GM21723 (cell line): Measurements from ENCODE around the gene RBM42.

ENCODE experiments used
- ATAC-seq: cut with Tn5 transposase; IDR thresholded peaks from one replicate; pipeline ENCODE4 v1.9.1; 2021; ENCODE audit warnings: mild to moderate bottlenecking, moderate library complexity; ENCODE audit not compliant: unreplicated experiment

Gene RBM42

GRCh38 chr19:35619290-35619923, 9.4 kb upstream of the RBM42 start:
- ATAC-seq, result no peak

- ATAC-seq, result no peak
These were observed 8.8 kb upstream of the RBM42 start for GRCh38 chr19:35620001-35620400.

- no peak for ATAC-seq
These were observed 7.1 kb upstream of the RBM42 start for GRCh38 chr19:35621708-35622107.

- ATAC-seq, result no peak
These were observed 6.1 kb upstream of the RBM42 start for GRCh38 chr19:35622750-35623149.

- ATAC-seq, result no peak
These were observed 5.4 kb upstream of the RBM42 start for GRCh38 chr19:35623327-35624010.

- no peak for ATAC-seq
These were observed 622 bp upstream of the RBM42 start for GRCh38 chr19:35628264-35628564.

GRCh38 chr19:35629332-35629633, 447 bp downstream of the RBM42 start:
- ATAC-seq, result peak; percentile 6

- ATAC-seq, result no peak
These were observed 5.0 kb downstream of the RBM42 start for GRCh38 chr19:35633727-35634440.

GRCh38 chr19:35636651-35637050, 7.8 kb downstream of the RBM42 start:
- no peak for ATAC-seq

GRCh38 chr19:35637165-35637564, 8.3 kb downstream of the RBM42 start:
- no peak for ATAC-seq

GRCh38 chr19:35639321-35639639, 10.4 kb downstream of the RBM42 start:
- ATAC-seq, result no peak

- no peak for ATAC-seq
These were observed 11.0 kb downstream of the RBM42 start for GRCh38 chr19:35639863-35640262.

GRCh38 chr19:35641515-35642151, 12.8 kb downstream of the RBM42 start, which contains the start of gene ETV2:
ETV2 (plus strand) TSS chr19:35641745; CDS start chr19:35642461, 716 bp downstream.
- ATAC-seq, result no peak

- ATAC-seq, result no peak
These were observed 13.5 kb downstream of the RBM42 start for GRCh38 chr19:35642312-35642711.

- no peak for ATAC-seq
These were observed 14.0 kb downstream of the RBM42 start for GRCh38 chr19:35642798-35643254.

- peak; percentile 47 for ATAC-seq
These were observed 14.7 kb downstream of the RBM42 start for GRCh38 chr19:35643255-35644205.

- peak; percentile 68 for ATAC-seq
These were observed 15.6 kb downstream of the RBM42 start for GRCh38 chr19:35644206-35644986.

GRCh38 chr19:35644987-35645679, 16.3 kb downstream of the RBM42 start:
- ATAC-seq, result no peak
